Activated T-helper 2 cell treated with anti-CD3 and anti-CD28 coated beads, Interferon-gamma antibody, Interleukin-2, Interleukin-4, amounts not matched to agents 10 μg/mL and 5 μg/mL and 100 μg/mL, durations not matched to agents 14 hours and 24 hours and 36 hours (primary cell): ENCODE data around the gene MGAT4D. TPM values are rescaled to one million over a fixed set of nuclear protein-coding genes. Genes with fewer than 3 reads are reported as not detected.
A peak's percentile ranks its signal among the peaks of the same experiment; 100 is the strongest.
"Not testable (repeated sequence)": the region's sequence is repeated elsewhere in the genome, so short reads cannot be mapped to it uniquely, and the experiment has no call there.

Experiments
- DNase-seq: peaks from one replicate; pipeline ENCODE4 v3.0.0; 2021; ENCODE audit warnings: low spot score
- H3K27ac Mint-ChIP-seq: one replicate; pipeline ENCODE4 v1.8.0; 2021; ENCODE audit warnings: mixed read lengths
- H3K27me3 Mint-ChIP-seq: one replicate; pipeline ENCODE4 v1.8.0; 2021; ENCODE audit warnings: low read depth, mixed read lengths
- H3K36me3 Mint-ChIP-seq: one replicate; pipeline ENCODE4 v1.8.0; 2021; ENCODE audit warnings: low read depth, mixed read lengths
- H3K4me1 Mint-ChIP-seq: one replicate; pipeline ENCODE4 v1.8.0; 2021; ENCODE audit warnings: low read depth, mixed read lengths
- H3K4me3 Mint-ChIP-seq: one replicate; pipeline ENCODE4 v1.8.0; 2021; ENCODE audit warnings: low read depth, mild to moderate bottlenecking, moderate library complexity, mixed read lengths
- H3K9me3 Mint-ChIP-seq: one replicate; pipeline ENCODE4 v1.8.0; 2021; ENCODE audit warnings: mixed read lengths
- intact Hi-C: fragments of 100-400 bp; cut with micrococcal nuclease; formaldehyde crosslinking; loops from one replicate; pipeline ENCODE4 v1.15.1; 2023
- total RNA-seq: library from RNA; stranded (reverse); gene quantifications from 2 replicates; pipeline ENCODE4 v1.2.3, GENCODE V29; 2022

The MGAT4D gene
- not detected in 2 replicates for total RNA-seq

- DNase-seq = no peak
- H3K4me3 Mint-ChIP-seq = no peak within 1 kb of the TSS
- intact Hi-C loops = no loop called here
- H3K9me3 Mint-ChIP-seq = no peaks in the 10 kb centered on the region
- H3K27me3 Mint-ChIP-seq = peaks cover 58% of the 10 kb centered on the region
- H3K36me3 Mint-ChIP-seq = no peaks in the 10 kb centered on the region
- no peak within 1 kb of the TSS for H3K27ac Mint-ChIP-seq
- peaks cover 5% of the 10 kb centered on the region for H3K4me1 Mint-ChIP-seq
Measured at GRCh38 chr4:140497747-140498636, at the start of gene MGAT4D. MGAT4D (minus strand) TSS chr4:140498293; CDS start chr4:140498222, 71 bp downstream.

GRCh38 chr4:140533951-140534480 lies 35.9 kb upstream of the MGAT4D start:
- Mint-ChIP-seq H3K4me3 (no peak overlapping the region), H3K9me3 (no peaks in the 10 kb centered on the region), H3K27ac (no peak overlapping the region), H3K36me3 (peaks cover 10% of the 10 kb centered on the region), H3K27me3 (no peaks in the 10 kb centered on the region), H3K4me1 (peaks cover 5% of the 10 kb centered on the region)
- no peak for DNase-seq
- intact Hi-C loops = no loop called here

DNA sequence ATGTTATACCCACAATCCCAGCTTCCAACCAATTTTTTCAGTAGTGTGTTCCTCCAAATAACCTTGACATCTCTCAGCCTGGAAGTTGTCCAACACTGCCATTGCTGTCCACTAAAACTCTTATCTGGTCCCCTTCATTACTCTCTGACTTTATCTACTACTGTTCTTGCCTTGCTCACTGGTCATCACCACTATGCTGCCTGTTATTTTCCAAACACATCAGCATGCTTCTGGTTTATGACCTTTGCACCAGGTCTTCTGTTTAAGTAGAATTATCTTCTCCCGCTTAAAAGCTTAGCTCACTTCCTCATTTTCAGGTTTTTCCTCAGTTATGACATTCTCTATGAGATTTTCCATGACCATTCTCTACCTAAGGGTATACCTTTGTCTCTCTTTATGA lies 31.3 kb upstream of the MGAT4D start:
- H3K4me1 Mint-ChIP-seq = peaks cover 7% of the 10 kb centered on the region
- no peaks in the 10 kb centered on the region for H3K27me3 Mint-ChIP-seq
- intact Hi-C loops = loop anchor here (10.0 kb wide), 3 partner anchors 1075 to 1445 kb away; partner anchors contain the start of genes NAA15, NDUFC1 and RAB33B
- H3K9me3 Mint-ChIP-seq = no peaks in the 10 kb centered on the region
- H3K4me3 Mint-ChIP-seq = no peak overlapping the region
- H3K36me3 Mint-ChIP-seq = peaks cover 19% of the 10 kb centered on the region
- DNase-seq = no peak
- H3K27ac Mint-ChIP-seq = no peak overlapping the region

DNA sequence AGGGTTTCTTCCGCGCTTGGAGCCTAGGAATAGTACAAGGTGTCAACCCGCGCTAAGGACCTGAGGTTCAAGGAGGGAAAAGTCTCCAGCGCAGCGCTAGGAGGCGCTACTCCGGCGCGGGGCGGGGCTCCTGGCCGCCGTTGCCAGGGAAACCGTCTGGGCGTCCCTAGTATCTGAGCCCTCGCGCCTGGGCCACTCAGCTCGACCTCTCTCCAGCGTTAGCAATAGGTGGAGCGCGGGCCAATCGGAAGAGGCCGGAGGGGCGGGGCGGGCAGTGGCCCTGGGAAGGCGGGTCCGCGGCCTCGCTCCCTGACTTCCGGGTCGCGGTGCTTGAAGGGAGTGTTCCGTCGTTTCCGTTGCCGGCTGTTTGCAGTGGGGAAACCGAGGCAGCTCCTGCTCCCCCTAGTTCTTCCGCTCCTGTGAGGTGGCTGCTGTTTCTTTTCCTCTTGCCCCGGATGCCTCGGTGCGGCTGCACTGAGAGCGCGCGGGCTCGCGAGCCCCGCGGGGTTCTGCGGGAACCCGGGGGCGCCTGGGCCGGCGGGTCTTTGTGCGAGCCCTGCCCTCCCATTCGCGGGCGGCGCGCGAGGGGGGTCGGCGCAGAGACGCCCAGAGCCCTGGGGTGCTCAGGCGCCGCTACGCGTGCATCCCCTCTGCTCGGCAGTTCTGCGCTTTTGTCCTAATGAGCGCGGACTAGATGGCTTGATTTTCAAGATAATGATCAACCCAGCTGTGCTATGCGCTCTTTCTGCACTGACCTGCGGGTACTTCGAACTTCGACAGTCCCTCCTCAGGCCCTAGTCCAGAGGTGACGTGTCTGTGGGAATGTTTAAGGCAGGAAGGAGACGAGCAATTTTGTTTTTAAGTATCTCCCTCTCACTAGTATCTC lies 26.0 kb upstream of the MGAT4D start, which contains the start of gene ELMOD2:
Gene ELMOD2 (plus strand): TSS at position 312 of the 886 bp plus-strand sequence. CDS start 1,261 bp downstream, outside the sequence.
- Mint-ChIP-seq H3K9me3 (no peaks in the 10 kb centered on the region), H3K4me1 (peaks cover 11% of the 10 kb centered on the region), H3K27me3 (peaks cover 6% of the 10 kb centered on the region), H3K4me3 (peak within 1 kb of the TSS; percentile 85), H3K36me3 (peaks cover 14% of the 10 kb centered on the region), H3K27ac (peak within 1 kb of the TSS; percentile 49)
- intact Hi-C loops = loop anchor here (1.0 to 10.0 kb wide), 9 partner anchors 19 to 1439 kb away; partner anchors contain the start of genes NAA15, NDUFC1, RAB33B and SCOC
- DNase-seq = peak; percentile 97

GRCh38 chr4:140523370-140523856 lies 25.3 kb upstream of the MGAT4D start:
- Mint-ChIP-seq H3K36me3 (peaks cover 14% of the 10 kb centered on the region), H3K27ac (no peak overlapping the region), H3K27me3 (peaks cover 6% of the 10 kb centered on the region)

GRCh38 chr4:140515423-140515822 lies 17.3 kb upstream of the MGAT4D start:
- Mint-ChIP-seq H3K36me3 (no peaks in the 10 kb centered on the region), H3K9me3 (no peaks in the 10 kb centered on the region), H3K27me3 (peaks cover 23% of the 10 kb centered on the region), H3K27ac (no peak overlapping the region), H3K4me3 (no peak overlapping the region), H3K4me1 (no peaks in the 10 kb centered on the region)
- no peak for DNase-seq
- intact Hi-C loops = no loop called here

More at GRCh38 chr4:140523370-140523856, 25.3 kb upstream of the MGAT4D start:
- no peaks in the 10 kb centered on the region for H3K9me3 Mint-ChIP-seq
- peak overlapping the region; percentile 85 for H3K4me3 Mint-ChIP-seq
- peaks cover 11% of the 10 kb centered on the region for H3K4me1 Mint-ChIP-seq
- intact Hi-C loops = loop anchor here (5.0 to 10.0 kb wide), 5 partner anchors 786 to 1439 kb away; partner anchors contain the start of genes NAA15, NDUFC1, RAB33B and SETD7
- DNase-seq = no peak

DNA sequence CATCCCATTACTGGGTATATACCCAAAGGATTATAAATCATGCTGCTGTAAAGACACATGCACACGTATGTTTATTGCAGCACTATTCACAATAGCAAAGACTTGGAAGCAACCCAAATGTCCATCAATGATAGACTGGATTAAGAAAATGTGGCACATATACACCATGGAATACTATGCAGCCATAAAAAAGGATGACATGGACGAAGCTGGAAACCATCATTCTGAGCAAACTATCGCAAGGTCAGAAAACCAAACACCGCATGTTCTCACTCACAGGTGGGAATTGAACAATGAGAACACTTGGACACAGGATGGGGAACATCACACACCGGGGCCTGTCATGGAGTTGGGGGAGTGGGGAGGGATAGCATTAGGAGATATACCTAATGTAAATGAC lies 15.7 kb upstream of the MGAT4D start:
- H3K27me3 Mint-ChIP-seq = peaks cover 36% of the 10 kb centered on the region
- H3K4me1 Mint-ChIP-seq, H3K4me3 Mint-ChIP-seq, H3K27ac Mint-ChIP-seq, H3K36me3 Mint-ChIP-seq, DNase-seq, intact Hi-C loops, H3K9me3 Mint-ChIP-seq: not testable (repeated sequence)

- Mint-ChIP-seq H3K9me3 (no peaks in the 10 kb centered on the region), H3K27ac (no peak overlapping the region), H3K36me3 (no peaks in the 10 kb centered on the region), H3K4me1 (no peaks in the 10 kb centered on the region), H3K27me3 (peaks cover 39% of the 10 kb centered on the region), H3K4me3 (no peak overlapping the region)
- intact Hi-C loops = no loop called here
- DNase-seq = no peak
Measured at GRCh38 chr4:140504261-140504660, 6.2 kb upstream of the MGAT4D start.

DNA sequence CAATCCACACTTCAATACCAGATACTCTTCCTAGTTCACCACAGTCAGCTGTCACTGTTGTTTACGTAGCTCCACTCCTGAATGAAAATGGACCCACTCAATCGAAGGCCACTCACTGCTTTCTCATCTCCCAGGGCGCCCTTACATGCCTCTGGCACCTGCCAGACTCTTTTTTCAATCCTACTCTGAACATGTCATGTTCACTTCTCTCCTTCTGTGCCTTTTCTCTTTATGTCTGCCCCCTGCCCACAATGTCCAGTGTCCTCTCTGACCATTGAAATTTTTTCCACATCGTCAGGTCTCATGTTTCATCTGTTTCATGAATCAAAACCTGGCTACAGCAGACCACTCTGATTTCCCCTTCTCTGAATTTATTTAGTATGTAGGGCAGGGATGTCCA lies 1.3 kb upstream of the MGAT4D start:
- Mint-ChIP-seq H3K9me3 (no peaks in the 10 kb centered on the region), H3K4me3 (no peak overlapping the region), H3K27me3 (peaks cover 62% of the 10 kb centered on the region), H3K36me3 (no peaks in the 10 kb centered on the region), H3K4me1 (peaks cover 5% of the 10 kb centered on the region), H3K27ac (no peak overlapping the region)
- DNase-seq = no peak
- intact Hi-C loops = no loop called here

GRCh38 chr4:140497405-140497746 lies 717 bp downstream of the MGAT4D start:
- DNase-seq = no peak
- Mint-ChIP-seq H3K4me1 (peaks cover 5% of the 10 kb centered on the region), H3K36me3 (no peaks in the 10 kb centered on the region), H3K9me3 (no peaks in the 10 kb centered on the region), H3K27me3 (peaks cover 57% of the 10 kb centered on the region), H3K4me3 (no peak overlapping the region), H3K27ac (no peak overlapping the region)
- intact Hi-C loops = no loop called here

DNA sequence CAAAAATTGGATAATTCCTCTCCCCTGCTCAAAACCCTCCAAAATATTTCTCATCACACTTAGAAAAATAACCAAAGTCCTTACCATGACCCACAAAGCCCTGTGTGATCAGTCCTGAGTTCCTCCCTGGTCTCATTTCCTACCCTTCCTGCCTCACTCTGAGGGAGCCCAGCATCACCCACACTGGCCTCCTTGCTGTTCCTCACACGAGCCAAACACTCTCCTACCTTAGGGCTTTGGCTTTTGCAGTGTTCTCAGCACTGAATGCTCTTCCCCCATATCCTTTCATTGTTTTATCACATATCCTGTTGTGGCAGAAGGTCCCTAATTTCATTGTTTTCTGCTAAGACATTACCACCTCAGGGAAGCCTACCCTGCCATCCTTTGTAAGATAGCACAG lies 12.2 kb downstream of the MGAT4D start:
- peaks cover 12% of the 10 kb centered on the region for H3K27me3 Mint-ChIP-seq
- no peak for DNase-seq
- no peaks in the 10 kb centered on the region for H3K36me3 Mint-ChIP-seq
- no peak overlapping the region for H3K4me3 Mint-ChIP-seq
- H3K27ac Mint-ChIP-seq = no peak overlapping the region
- H3K4me1 Mint-ChIP-seq = no peaks in the 10 kb centered on the region
- no peaks in the 10 kb centered on the region for H3K9me3 Mint-ChIP-seq
- intact Hi-C loops = no loop called here

DNA sequence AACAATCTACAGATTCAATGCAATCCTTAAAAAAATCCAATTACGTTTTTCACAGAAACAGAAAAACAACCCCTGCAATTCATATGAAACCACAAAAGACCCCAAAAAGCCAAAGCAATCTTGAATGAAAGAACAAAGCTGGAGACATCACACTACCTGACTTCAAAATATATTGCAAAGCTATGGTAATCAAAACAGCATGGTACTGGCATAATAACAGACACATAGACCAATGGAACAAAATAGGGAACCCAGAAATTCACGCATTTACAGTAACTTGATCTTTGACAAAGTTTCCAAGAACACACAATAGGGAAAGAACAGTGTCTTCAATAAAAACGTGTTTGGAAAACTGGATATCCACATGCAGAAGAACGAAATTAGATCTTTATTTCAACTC lies 14.6 kb downstream of the MGAT4D start:
- Mint-ChIP-seq H3K9me3 (no peaks in the 10 kb centered on the region), H3K36me3 (no peaks in the 10 kb centered on the region), H3K27me3 (peaks cover 13% of the 10 kb centered on the region), H3K27ac (no peak overlapping the region), H3K4me3 (no peak overlapping the region), H3K4me1 (no peaks in the 10 kb centered on the region)
- no peak for DNase-seq
- intact Hi-C loops = no loop called here
